Measurements from ENCODE around the gene LINGO3. TPM values are rescaled to one million over a fixed set of nuclear protein-coding genes. Genes with fewer than 3 reads are reported as not detected.
"Not testable (repeated sequence)": the region's sequence is repeated elsewhere in the genome, so short reads cannot be mapped to it uniquely, and the experiment has no call there.

LINGO3 gene
- total and polyA plus RNA-seq, 7 experiments from 2014 or later: 0.27 to 12.9 (median 1.3) TPM

DNA sequence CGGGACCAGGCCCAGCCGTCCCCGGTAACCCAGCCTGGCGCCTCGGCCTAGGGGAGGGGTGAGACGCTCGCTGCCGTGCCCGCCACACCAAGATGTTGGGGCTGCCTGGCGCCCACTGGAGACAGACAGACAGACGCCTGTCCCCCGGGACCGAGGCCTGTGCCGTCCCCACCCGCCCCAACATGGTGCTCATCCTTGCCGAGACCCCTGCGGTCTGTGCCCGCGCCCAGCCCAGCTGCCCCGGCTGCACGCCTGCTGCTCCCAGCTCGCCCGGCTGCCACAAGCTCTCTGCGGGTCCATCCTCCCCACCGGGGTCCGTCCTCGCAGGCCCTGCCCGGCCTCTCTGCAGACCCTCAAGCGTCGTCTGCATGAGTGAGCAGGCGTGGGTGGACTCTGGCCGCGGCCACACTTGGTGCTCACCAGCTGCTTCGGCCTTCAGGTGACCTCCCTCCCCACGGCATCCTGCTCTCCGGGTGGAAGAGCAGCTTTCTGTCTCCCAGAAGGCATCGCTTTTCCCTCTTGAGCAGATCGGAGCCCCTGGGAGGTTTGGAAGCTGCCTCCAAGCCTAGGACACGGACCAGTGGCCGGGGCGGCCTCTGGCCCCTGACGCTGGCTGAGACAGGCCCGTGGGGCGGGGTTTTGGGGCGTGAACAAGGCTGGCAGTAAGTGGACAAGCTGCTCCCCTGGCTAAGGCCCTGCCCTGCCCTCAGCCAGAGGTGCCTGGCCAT is 45.4 kb upstream of the LINGO3 start:
- Mint-ChIP-seq H3K27ac (no peak overlapping the region), H3K27me3 (no peaks in the 10 kb centered on the region), H3K4me3 (no peak overlapping the region), H3K36me3 (no peaks in the 10 kb centered on the region), H3K4me1 (no peaks in the 10 kb centered on the region), H3K9me3 (peaks cover 0 to 2% (median 0%) of the 10 kb centered on the region in 11 donors)
- no peaks in the 10 kb centered on the region for H3K27me3 ChIP-seq (ENCODE audit: control insufficient read depth in 2 of 2, insufficient read depth in 2 of 2, low read length in 2 of 2)
- no peaks in the 10 kb centered on the region for H3K9me3 ChIP-seq (ENCODE audit: control insufficient read depth in 2 of 3, low read length in 3 of 3)
- no peaks in the 10 kb centered on the region for H3K4me1 ChIP-seq (ENCODE audit: control insufficient read depth in 2 of 2, insufficient read depth in 2 of 2, low read length in 2 of 2)
- DNase-seq (no peak), ATAC-seq (no peak)
- no peak overlapping the region for H3K4me3 ChIP-seq (ENCODE audit: low read length)
- H3K36me3 ChIP-seq (ENCODE audit: control insufficient read depth in 2 of 3, insufficient read depth in 3 of 3, low read length in 3 of 3): peaks cover 0 to 46% (median 6%) of the 10 kb centered on the region in 3 experiments
- intact Hi-C loops (cut with micrococcal nuclease): no loop called here
- CTCF ChIA-PET: no interaction called here
- H3K27ac ChIP-seq (ENCODE audit: low read depth, low read length): no peak overlapping the region
- POLR2A ChIA-PET: no interaction called here

DNA sequence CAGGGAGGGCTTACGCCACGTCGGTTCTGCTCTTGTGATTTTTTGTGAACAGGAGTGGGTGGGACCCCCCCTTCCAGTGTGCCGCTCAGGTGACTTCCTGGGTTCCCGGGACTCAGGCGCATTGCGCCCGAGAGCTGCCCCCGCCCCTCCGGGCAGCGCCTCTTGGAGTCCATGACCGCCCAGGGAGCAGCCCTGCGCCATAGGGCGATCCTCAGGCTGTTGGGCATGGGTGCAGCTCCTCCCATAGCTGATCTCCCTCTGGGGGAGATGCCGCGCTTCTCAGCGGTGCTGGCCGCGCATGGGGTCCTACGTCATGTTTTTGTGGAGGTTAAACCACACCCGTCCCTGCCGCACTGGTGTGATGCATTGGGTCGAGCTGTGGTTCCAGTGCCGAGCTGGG is 44.2 kb upstream of the LINGO3 start:
- H3K4me3 Mint-ChIP-seq: no peak overlapping the region
- H3K27me3 Mint-ChIP-seq: no peaks in the 10 kb centered on the region
- no peaks in the 10 kb centered on the region for H3K4me1 Mint-ChIP-seq
- CTCF ChIA-PET: no interaction called here
- H3K4me1 ChIP-seq (ENCODE audit: control insufficient read depth in 2 of 2, insufficient read depth in 2 of 2, low read length in 2 of 2): no peaks in the 10 kb centered on the region
- no peak overlapping the region for H3K27ac Mint-ChIP-seq
- peaks cover 0 to 2% (median 0%) of the 10 kb centered on the region in 11 donors for H3K9me3 Mint-ChIP-seq
- intact Hi-C loops (cut with micrococcal nuclease): no loop called here
- H3K9me3 ChIP-seq (ENCODE audit: control insufficient read depth in 2 of 3, low read length in 3 of 3): no peaks in the 10 kb centered on the region
- H3K36me3 ChIP-seq (ENCODE audit: control insufficient read depth in 2 of 3, insufficient read depth in 3 of 3, low read length in 3 of 3): peaks cover 0 to 46% (median 6%) of the 10 kb centered on the region in 3 experiments
- no peak for ATAC-seq
- no peaks in the 10 kb centered on the region for H3K36me3 Mint-ChIP-seq
- H3K27ac ChIP-seq (ENCODE audit: low read depth, low read length): no peak overlapping the region
- POLR2A ChIA-PET: no interaction called here
- H3K27me3 ChIP-seq (ENCODE audit: control insufficient read depth in 2 of 2, insufficient read depth in 2 of 2, low read length in 2 of 2): no peaks in the 10 kb centered on the region
- H3K4me3 ChIP-seq (ENCODE audit: low read length): no peak overlapping the region
- no peak for DNase-seq

DNA sequence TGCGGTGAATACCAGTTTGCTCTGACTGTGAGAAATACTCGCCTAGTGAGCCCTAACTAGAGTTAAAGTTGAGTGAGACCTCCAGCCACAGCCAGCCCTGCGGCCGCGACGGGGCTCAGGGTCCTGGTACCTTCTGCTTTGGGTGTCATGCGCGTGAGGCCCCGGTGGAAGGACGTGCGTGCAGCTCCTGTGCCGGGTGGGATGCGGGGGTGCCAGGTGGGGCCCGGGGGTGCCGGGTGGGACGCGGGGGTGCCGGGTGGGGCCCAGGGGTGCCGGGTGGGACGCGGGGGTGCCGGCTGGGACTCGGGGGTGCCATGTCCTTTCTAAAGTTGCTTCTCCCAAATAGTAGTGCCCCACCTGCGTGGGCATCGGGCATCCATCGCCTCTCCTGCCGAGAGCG is 43.6 kb upstream of the LINGO3 start:
- Mint-ChIP-seq H3K27me3 (no peaks in the 10 kb centered on the region), H3K4me1 (no peaks in the 10 kb centered on the region), H3K27ac (no peak overlapping the region), H3K36me3 (no peaks in the 10 kb centered on the region), H3K4me3 (no peak overlapping the region), H3K9me3 (no peaks in the 10 kb centered on the region)
- H3K4me1 ChIP-seq (ENCODE audit: control insufficient read depth in 2 of 2, insufficient read depth in 2 of 2, low read length in 2 of 2): no peaks in the 10 kb centered on the region
- H3K4me3 ChIP-seq (ENCODE audit: low read length): no peak overlapping the region
- intact Hi-C loops (cut with micrococcal nuclease): no loop called here
- ATAC-seq (no peak), DNase-seq (no peak)
- POLR2A ChIA-PET: no interaction called here
- H3K9me3 ChIP-seq (ENCODE audit: control insufficient read depth in 2 of 3, low read length in 3 of 3): no peaks in the 10 kb centered on the region
- CTCF ChIA-PET: no interaction called here
- no peaks in the 10 kb centered on the region for H3K27me3 ChIP-seq (ENCODE audit: control insufficient read depth in 2 of 2, insufficient read depth in 2 of 2, low read length in 2 of 2)
- peaks cover 0 to 50% (median 6%) of the 10 kb centered on the region in 3 experiments for H3K36me3 ChIP-seq (ENCODE audit: control insufficient read depth in 2 of 3, insufficient read depth in 3 of 3, low read length in 3 of 3)
- H3K27ac ChIP-seq (ENCODE audit: low read depth, low read length): no peak overlapping the region

DNA sequence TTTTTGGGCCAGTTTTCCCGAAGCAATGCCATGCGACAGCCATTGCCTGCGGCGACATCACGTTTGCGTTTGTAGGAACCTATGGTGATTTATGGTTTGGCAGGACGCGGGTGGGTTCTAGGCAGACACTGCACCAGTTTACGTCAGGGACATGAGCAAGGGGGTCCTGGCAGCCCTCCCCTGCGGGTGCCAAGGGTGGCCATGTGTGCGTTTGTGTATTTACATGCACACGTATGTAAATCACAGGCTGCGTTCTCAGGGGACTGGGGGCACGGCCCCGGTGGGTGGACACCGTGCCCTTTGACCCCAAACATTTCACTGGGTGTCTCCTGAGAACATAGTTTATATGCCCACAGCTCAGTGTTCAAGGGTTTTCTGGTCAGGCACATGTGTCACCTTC is 42.7 kb upstream of the LINGO3 start:
- peaks cover 0 to 57% (median 6%) of the 10 kb centered on the region in 3 experiments for H3K36me3 ChIP-seq (ENCODE audit: control insufficient read depth in 2 of 3, insufficient read depth in 3 of 3, low read length in 3 of 3)
- H3K4me3 ChIP-seq (ENCODE audit: low read length): no peak overlapping the region
- peaks cover 0 to 3% (median 2%) of the 10 kb centered on the region in 5 donors for H3K36me3 Mint-ChIP-seq
- POLR2A ChIA-PET: no interaction called here
- H3K27me3 ChIP-seq (ENCODE audit: control insufficient read depth in 2 of 2, insufficient read depth in 2 of 2, low read length in 2 of 2): no peaks in the 10 kb centered on the region
- H3K4me1 Mint-ChIP-seq: no peaks in the 10 kb centered on the region
- DNase-seq (no peak), ATAC-seq (no peak)
- no peak overlapping the region for H3K4me3 Mint-ChIP-seq
- H3K27me3 Mint-ChIP-seq: no peaks in the 10 kb centered on the region
- CTCF ChIA-PET: no interaction called here
- H3K4me1 ChIP-seq (ENCODE audit: control insufficient read depth in 2 of 2, insufficient read depth in 2 of 2, low read length in 2 of 2): no peaks in the 10 kb centered on the region
- H3K9me3 ChIP-seq (ENCODE audit: control insufficient read depth in 2 of 3, low read length in 3 of 3): no peaks in the 10 kb centered on the region
- intact Hi-C loops (cut with micrococcal nuclease): no loop called here
- H3K27ac ChIP-seq (ENCODE audit: low read depth, low read length): no peak overlapping the region
- no peaks in the 10 kb centered on the region for H3K9me3 Mint-ChIP-seq
- no peak overlapping the region for H3K27ac Mint-ChIP-seq

DNA sequence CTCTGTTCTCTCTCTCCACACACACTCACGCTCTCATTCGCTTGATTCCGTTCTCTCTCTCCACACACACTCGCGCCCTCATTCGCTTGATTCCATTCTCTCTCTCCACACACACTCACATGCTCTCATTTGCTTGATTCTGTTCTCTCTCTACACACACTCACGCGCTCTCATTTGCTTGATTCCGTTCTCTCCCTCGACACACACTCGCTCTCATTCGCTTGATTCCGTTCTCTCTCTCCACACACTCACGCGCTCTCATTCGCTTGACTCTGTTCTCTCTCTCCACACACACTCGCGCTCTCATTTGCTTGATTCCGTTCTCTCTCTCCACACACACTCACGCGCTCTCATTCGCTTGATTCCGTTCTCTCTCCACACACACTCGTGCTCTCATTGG is 41.9 kb upstream of the LINGO3 start:
- POLR2A ChIA-PET; H3K27me3 Mint-ChIP-seq; CTCF ChIA-PET; DNase-seq; H3K9me3 ChIP-seq (ENCODE audit: control insufficient read depth in 2 of 3, low read length in 3 of 3); H3K27me3 ChIP-seq (ENCODE audit: control insufficient read depth in 2 of 2, insufficient read depth in 2 of 2, low read length in 2 of 2); intact Hi-C loops (cut with micrococcal nuclease); H3K4me1 ChIP-seq (ENCODE audit: control insufficient read depth in 2 of 2, insufficient read depth in 2 of 2, low read length in 2 of 2); ATAC-seq; H3K27ac ChIP-seq (ENCODE audit: low read depth, low read length); H3K27ac Mint-ChIP-seq; H3K9me3 Mint-ChIP-seq; H3K36me3 Mint-ChIP-seq; H3K4me3 Mint-ChIP-seq; H3K4me3 ChIP-seq (ENCODE audit: low read length); H3K4me1 Mint-ChIP-seq: not testable (repeated sequence)
- peaks cover 0 to 65% (median 6%) of the 10 kb centered on the region in 3 experiments for H3K36me3 ChIP-seq (ENCODE audit: control insufficient read depth in 2 of 3, insufficient read depth in 3 of 3, low read length in 3 of 3)

DNA sequence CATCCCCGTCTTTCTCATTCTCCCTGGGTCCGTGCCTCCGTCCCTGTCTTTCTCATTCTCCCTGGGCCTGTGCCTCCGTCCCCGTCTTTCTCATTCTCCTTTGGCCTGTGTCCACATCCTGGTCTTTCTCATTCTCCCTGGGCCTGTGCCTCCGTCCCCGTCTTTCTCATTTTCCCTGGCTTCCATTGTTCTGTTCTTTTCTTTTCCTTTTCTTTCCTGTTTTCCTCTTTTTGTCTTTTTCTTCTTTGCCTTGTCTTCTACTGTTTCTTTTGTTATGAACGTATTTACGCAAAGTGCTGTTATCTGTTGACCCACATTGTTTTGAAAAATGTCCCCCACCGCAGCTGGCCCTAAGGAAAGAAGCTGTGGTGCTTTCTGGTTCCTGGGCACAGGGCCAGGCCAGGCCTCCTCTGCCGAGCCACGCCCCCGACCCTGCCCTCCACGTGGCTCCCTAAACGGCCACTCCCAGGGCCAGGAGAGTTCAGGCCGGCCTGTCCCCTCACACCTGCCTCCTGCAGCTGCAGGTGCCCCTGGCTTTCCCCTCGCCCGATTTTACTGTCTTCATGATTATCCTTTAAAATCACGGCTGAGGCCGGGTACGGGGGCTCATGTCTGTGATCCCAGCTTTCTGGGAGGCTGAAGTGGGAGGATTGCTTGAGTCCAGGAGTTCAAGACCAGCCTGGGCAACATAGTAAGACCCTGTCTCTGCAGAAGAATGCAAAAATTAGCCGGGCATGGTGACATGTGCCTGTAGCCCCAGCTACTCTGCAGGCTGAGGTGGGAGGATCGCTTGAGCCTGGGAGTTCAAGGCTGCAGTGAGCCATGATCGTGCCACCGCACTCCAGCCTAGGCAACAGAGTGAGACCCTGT is 38.1 kb upstream of the LINGO3 start:
- Histone ChIP-seq H3K27me3 (ENCODE audit: control insufficient read depth in 2 of 2, insufficient read depth in 2 of 2, low read length in 2 of 2) (no peaks in the 10 kb centered on the region), H3K9me3 (ENCODE audit: control insufficient read depth in 2 of 3, low read length in 3 of 3) (no peaks in the 10 kb centered on the region), H3K4me3 (ENCODE audit: low read length) (no peak overlapping the region), H3K36me3 (ENCODE audit: control insufficient read depth in 2 of 3, insufficient read depth in 3 of 3, low read length in 3 of 3) (peaks cover 0 to 53% (median 6%) of the 10 kb centered on the region in 3 experiments), H3K27ac (ENCODE audit: low read depth, low read length) (no peak overlapping the region), H3K4me1 (ENCODE audit: control insufficient read depth in 2 of 2, insufficient read depth in 2 of 2, low read length in 2 of 2) (no peaks in the 10 kb centered on the region)
- Mint-ChIP-seq H3K27ac (peak overlapping the region in 3 of 9 donors; percentile 29 to 67 (median 38)), H3K4me3 (no peak overlapping the region), H3K36me3 (peaks cover 0 to 5% (median 3%) of the 10 kb centered on the region in 5 donors), H3K9me3 (no peaks in the 10 kb centered on the region), H3K27me3 (no peaks in the 10 kb centered on the region), H3K4me1 (peaks cover 0 to 2% (median 0%) of the 10 kb centered on the region in 7 donors)
- POLR2A ChIA-PET: interaction anchor here (0.6 kb wide), 1 partner anchor 735 kb away, joined by 4 read pairs; no protein-coding TSS in a partner anchor
- DNase-seq (no peak), ATAC-seq (no peak)
- intact Hi-C loops (cut with micrococcal nuclease): no loop called here
- CTCF ChIA-PET: no interaction called here
